GM18873 (cell line): ENCODE data around the gene GPR160.
"Not testable (repeated sequence)": the region's sequence is repeated elsewhere in the genome, so short reads cannot be mapped to it uniquely, and the experiment has no call there.

ENCODE experiments used
- ATAC-seq: cut with Tn5 transposase; IDR thresholded peaks from one replicate; pipeline ENCODE4 v1.9.1; 2021; ENCODE audit warnings: mild to moderate bottlenecking, moderate library complexity, moderate number of reproducible peaks; ENCODE audit not compliant: unreplicated experiment, low FRiP score

GPR160 gene

GRCh38 chr3:170037463-170038433 lies at the start of gene GPR160:
Gene GPR160 (plus strand): TSS chr3:170037995. CDS start chr3:170083973, 45,978 bp downstream.
- ATAC-seq = peak; percentile 82

DNA sequence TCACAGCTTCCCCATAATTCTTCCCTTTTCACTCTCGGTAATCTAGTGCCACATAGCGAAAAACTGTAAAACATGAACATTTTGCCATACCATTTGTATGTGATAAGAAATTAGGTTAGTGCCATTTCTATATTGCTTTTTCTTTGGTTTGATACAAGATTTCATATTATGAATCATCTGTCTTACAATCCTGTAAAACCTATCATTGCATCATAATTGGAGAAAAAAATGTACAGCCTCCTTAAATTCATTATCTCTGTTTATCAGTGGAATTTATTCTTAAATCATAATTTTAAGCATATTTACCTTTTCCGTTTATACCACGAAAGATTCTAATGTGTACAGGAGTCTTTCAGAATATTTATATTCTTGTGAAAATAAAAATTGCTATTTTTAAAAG lies 47.4 kb upstream of the GPR160 start:
- no peak for ATAC-seq

GRCh38 chr3:169992156-169992555 lies 45.6 kb upstream of the GPR160 start:
- ATAC-seq = no peak

DNA sequence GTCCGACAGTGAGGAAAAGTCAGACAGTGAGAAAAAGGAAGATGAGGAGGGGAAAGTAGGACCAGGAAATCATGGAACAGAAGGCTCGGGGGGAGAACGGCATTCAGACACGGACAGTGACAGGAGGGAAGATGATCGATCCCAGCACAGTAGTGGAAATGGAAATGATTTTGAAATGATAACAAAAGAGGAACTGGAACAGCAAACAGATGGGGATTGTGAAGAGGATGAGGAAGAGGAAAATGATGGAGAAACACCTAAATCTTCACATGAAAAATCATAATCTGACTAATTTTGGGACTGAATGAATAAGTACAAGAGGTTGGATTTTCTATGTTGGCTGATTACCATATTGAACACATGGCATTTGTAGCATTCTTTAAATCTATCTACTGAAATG lies 45.0 kb upstream of the GPR160 start:
- ATAC-seq = no peak

DNA sequence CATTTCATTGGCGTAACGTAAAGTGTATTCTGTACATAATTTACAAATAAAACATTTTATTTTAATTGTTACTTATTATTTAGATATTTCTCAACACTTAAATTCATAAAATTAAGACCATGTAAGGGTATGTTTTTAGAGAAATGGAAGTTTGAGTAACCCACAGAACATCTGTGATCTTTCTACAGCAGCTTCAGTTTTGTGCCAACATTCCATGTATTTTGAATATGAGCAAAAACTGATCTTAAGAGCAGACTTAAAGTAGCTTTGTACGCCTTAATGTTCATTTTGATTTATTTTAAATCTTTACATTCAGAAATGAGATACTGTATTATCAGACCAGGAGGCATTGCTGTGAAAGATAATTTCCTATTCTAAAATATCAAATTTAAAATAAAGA lies 44.0 kb upstream of the GPR160 start:
- no peak for ATAC-seq

DNA sequence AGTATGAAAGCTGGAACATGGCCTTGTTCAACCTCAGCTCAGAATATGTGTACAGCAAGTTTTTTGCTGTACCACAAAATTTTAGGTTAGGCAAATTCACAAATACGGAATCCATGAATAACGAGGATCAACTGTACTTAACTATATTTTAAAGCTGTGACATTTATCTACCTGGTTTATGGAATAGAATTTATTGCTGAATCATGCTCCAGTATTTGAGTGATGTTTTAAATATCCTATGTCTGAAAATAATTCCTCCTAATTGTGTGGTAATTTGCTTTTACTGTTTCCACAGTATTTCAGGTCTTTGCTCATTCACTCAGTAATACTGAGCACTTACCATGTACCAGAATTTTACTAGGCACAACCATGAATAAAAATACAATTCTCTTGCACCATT lies 41.7 kb upstream of the GPR160 start:
- ATAC-seq = no peak

- ATAC-seq = no peak
Measured at GRCh38 chr3:169998668-169999131, 39.1 kb upstream of the GPR160 start.

DNA sequence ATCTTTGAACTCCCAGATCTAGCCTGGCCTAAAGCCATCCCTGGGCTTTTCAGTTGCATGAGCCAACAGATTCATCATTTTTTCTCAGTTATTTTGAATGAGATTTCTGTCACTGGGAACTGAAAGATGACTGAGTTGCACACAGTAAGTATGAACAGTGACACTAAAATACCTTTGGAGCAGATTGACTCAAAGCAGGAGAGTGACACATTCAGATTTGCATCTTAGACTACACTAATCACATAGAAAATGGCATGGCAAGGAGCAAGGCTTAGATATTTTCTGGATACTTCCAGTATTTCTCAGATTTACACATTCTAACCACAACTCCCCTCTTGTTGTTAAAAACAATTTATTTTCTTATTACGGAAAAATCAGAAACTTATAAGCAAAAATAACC lies 38.4 kb upstream of the GPR160 start:
- ATAC-seq = peak; percentile 96

DNA sequence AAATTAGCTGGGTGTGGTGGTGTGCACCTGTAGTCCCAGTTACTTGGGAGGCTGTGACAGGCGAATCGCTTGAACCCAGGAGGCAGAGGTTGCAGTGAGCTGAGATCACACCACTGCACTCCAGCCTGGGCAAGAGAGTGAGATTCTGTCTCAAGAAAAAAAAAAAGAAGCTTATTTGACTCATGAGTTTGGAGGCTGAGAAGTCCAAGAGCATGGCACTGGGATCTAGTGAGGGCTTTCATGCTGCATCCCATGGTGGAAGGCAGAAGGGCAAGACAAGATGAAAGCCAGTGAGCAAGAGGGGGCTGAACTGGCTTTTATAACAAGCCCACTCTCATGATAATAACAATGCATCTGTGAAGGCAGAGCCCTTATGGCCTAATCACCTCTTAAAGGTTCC lies 37.7 kb upstream of the GPR160 start:
- no peak for ATAC-seq

- ATAC-seq = no peak
Measured at GRCh38 chr3:170002231-170002630, 35.6 kb upstream of the GPR160 start.

DNA sequence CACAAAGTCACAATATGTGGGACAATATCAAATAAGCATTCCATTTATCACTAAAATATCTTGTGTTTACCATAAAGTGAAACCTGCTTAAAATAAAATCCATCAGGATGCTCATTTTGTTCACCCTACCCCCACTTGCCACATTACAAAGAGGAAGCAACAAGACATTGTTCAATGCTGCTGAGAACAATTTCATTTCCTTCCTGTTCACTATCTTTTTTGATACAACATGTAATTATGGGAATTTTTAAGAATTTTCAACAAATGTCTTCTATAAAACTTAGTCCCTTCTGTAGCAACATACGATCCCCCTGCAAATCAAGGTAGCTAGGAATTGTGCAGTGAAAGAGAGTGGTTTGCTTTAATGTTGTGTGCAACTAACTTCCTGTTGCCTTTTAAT lies 34.9 kb upstream of the GPR160 start:
- no peak for ATAC-seq

DNA sequence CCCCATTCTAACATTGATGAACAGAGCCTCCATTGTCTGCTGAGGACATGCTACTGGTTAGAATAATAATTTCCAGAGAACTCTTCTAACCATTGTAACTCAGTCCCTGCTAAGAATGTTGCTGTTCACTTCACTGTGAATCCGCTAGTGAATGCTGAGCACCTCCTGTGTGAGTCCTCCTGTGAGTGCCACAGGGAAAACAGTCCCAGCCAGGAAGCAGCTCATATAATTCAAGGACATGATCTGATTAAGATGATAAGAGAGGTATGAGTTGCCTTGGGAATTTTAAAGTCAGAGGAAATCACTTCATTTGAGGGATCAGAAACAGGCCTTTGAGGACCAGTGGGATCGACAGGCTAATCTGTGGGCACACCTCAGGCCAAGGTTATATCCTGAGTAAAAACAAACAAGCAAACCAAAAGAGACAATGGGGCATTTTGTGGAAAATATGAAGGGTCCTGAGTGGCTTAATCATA lies 33.9 kb upstream of the GPR160 start:
- no peak for ATAC-seq

DNA sequence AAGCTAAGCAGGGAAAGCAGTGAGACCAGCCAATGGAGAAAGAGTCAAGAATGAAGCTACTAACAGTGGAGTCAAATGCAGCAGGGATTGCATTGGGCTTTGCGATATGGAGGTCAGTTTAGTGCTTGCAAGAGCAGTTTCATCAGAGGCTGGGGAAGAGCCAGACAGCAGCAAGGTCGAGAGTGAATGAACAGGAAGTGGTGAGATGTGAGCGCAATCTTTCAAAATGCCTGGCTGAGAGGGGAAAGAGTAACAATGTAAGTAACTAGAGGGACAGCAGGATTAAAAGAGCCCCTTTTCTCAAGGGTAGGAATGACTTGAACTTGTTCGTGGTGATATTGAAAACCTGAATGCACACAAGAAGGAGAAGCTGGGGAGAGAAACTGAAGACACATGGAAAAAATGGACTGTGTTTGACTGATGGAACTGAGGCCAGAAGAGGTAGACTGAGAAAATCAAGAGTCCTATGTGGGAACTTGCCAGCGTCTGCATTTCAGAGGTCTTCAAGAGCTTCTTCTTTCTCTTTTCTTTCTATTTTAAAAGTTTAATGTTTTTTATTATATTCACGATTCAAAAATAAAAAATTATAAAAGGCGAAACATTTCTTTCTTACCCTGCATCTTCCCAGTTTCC lies 30.6 kb upstream of the GPR160 start:
- ATAC-seq = peak; percentile 85

GRCh38 chr3:170010498-170010897 lies 27.3 kb upstream of the GPR160 start:
- no peak for ATAC-seq

DNA sequence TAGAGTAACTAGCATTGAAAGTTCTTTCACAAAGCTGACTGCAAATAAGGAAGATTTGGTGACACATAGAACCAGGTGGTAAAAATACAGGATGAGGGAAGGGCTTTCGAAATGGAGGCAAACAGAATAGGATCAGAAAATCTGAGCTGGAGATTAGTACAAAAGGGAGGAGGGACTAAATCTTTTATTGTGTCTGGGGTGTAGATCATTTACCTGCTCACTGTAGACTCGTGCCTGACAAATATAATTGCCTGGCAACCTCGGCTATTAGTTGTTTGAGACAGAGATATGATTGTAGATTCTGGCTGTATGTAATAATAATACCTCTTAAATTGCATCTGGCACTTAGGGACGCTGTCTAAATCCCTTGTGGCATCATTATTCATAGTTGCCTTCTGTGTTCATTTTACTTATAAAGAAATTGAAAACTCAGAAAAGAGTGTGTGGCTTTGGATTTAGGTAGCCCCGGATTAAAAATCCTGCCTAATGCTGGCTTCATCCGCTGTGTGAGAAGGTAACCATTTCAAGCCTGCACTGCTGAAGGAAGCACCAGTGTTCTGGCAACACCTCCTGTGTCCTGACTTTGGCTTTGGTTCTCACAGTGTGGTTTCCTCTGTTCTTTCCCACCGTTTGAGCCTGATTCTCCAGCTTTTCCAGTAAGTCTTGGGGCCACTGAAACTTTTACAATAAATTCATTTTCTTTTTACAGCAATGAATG lies 25.0 kb upstream of the GPR160 start:
- no peak for ATAC-seq

DNA sequence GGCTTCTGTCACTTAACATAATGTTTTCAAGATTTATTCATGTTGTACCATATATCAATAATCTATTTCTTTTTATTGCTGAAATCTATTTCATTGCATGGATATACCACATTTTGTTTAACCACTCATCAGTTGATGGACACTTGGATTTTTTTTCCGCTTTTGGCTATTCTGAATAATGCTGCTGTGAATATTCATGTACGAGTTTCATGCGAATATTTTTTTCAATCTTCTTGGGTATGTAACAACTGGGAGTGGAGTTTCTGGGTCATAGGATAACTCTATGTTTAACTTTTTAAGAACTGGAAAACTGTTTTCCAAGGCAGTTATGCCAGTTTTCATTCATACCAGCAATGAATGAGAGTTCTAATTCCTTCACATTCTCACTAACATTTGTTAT lies 21.7 kb upstream of the GPR160 start:
- no peak for ATAC-seq

DNA sequence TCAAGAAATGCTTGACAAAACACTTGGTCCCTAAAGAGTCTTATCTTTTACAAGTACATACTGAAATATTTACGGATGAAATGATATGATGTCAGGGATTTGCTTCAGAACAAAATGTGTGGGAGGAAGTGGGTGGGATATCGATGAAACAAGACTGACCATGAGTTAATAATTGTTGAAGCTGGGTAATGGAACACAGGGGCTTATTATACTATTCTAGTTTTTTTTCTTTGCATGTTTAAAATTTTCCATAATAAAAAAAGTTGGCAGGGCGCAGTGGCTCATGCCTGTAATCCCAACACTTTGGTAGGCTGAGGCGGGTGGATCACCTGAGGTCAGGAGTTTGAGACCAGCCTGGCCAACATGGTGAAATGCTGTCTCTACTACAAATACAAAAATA lies 18.5 kb upstream of the GPR160 start:
- not testable (repeated sequence) for ATAC-seq

- no peak for ATAC-seq
Measured at GRCh38 chr3:170021083-170021482, 16.7 kb upstream of the GPR160 start.

GRCh38 chr3:170022336-170022735 lies 15.5 kb upstream of the GPR160 start:
- ATAC-seq = no peak

DNA sequence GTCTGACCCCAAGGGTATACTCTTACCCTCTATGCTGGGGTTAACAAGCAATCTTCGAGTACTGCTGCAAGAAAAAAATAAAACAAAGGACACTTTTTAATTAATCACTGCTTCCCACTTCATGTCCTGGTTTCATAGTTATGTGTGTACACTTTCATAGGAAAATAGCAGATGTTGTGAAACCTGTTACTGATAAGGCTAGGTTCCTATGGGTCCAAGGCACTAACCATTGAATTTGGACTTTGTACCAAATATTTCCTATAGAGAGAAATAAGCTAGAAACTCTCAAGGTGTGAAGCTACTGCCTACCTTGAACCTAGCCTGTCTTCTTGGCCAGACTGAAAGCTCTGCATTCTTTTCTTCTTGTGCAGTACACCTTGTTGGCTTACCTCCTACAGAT lies 14.6 kb upstream of the GPR160 start:
- ATAC-seq = no peak

GRCh38 chr3:170024581-170024980 lies 13.2 kb upstream of the GPR160 start:
- ATAC-seq = no peak
